Measurements from ENCODE around the gene SLC2A2.
A peak's percentile ranks its signal among the peaks of the same experiment; 100 is the strongest.

The SLC2A2 gene

GRCh38 chr3:171028779-171029232, 2.3 kb upstream of the SLC2A2 start:
- DNase-seq (ENCODE audit: low read depth in 2 of 2), result peak; percentile 82 to 87

- peak; percentile 87 to 88 for DNase-seq (ENCODE audit: low read depth in 2 of 2)
Observed at GRCh38 chr3:171028025-171028778, 1.7 kb upstream of the SLC2A2 start.

- no peak for DNase-seq (ENCODE audit: low read depth in 2 of 2)
Observed at GRCh38 chr3:171023566-171023965, 3.0 kb downstream of the SLC2A2 start.

- DNase-seq (ENCODE audit: low read depth in 2 of 2), result no peak
Observed at GRCh38 chr3:171021377-171021776, 5.1 kb downstream of the SLC2A2 start.

- DNase-seq (ENCODE audit: low read depth in 2 of 2), result no peak
Observed at GRCh38 chr3:171018156-171018935, 8.2 kb downstream of the SLC2A2 start.

GRCh38 chr3:171013822-171014748, 12.4 kb downstream of the SLC2A2 start:
- no peak for DNase-seq (ENCODE audit: low read depth in 2 of 2)

GRCh38 chr3:171011873-171012336, 14.6 kb downstream of the SLC2A2 start:
- DNase-seq (ENCODE audit: low read depth in 2 of 2), result no peak

- no peak for DNase-seq (ENCODE audit: low read depth in 2 of 2)
Observed at GRCh38 chr3:171011109-171011872, 15.2 kb downstream of the SLC2A2 start.

GRCh38 chr3:171007316-171007715, 19.2 kb downstream of the SLC2A2 start:
- no peak for DNase-seq (ENCODE audit: low read depth in 2 of 2)

GRCh38 chr3:171005648-171006047, 20.9 kb downstream of the SLC2A2 start:
- peak; percentile 53 to 61 for DNase-seq (ENCODE audit: low read depth in 2 of 2)

GRCh38 chr3:171001957-171002694, 24.4 kb downstream of the SLC2A2 start:
- no peak for DNase-seq (ENCODE audit: low read depth in 2 of 2)

GRCh38 chr3:171001250-171001893, 25.1 kb downstream of the SLC2A2 start:
- DNase-seq (ENCODE audit: low read depth in 2 of 2), result no peak

- no peak for DNase-seq (ENCODE audit: low read depth in 2 of 2)
Observed at GRCh38 chr3:171000281-171000680, 26.2 kb downstream of the SLC2A2 start.

GRCh38 chr3:170999737-171000242, 26.7 kb downstream of the SLC2A2 start:
- peak; percentile 77 for DNase-seq (ENCODE audit: low read depth in 2 of 2)

- no peak for DNase-seq (ENCODE audit: low read depth in 2 of 2)
Observed at GRCh38 chr3:170997961-170998913, 28.3 kb downstream of the SLC2A2 start.

- DNase-seq (ENCODE audit: low read depth in 2 of 2), result no peak
Observed at GRCh38 chr3:170992854-170993253, 33.7 kb downstream of the SLC2A2 start.

GRCh38 chr3:170991664-170992063, 34.9 kb downstream of the SLC2A2 start:
- no peak for DNase-seq (ENCODE audit: low read depth in 2 of 2)

GRCh38 chr3:170989100-170989648, 37.3 kb downstream of the SLC2A2 start:
- no peak for DNase-seq (ENCODE audit: low read depth in 2 of 2)

All from fibroblast of skin of left biceps (primary cell).